Measurements from ENCODE around the gene LOC101059915.
"Not testable (repeated sequence)": the region's sequence is repeated elsewhere in the genome, so short reads cannot be mapped to it uniquely, and the experiment has no call there.

Gene LOC101059915

DNA sequence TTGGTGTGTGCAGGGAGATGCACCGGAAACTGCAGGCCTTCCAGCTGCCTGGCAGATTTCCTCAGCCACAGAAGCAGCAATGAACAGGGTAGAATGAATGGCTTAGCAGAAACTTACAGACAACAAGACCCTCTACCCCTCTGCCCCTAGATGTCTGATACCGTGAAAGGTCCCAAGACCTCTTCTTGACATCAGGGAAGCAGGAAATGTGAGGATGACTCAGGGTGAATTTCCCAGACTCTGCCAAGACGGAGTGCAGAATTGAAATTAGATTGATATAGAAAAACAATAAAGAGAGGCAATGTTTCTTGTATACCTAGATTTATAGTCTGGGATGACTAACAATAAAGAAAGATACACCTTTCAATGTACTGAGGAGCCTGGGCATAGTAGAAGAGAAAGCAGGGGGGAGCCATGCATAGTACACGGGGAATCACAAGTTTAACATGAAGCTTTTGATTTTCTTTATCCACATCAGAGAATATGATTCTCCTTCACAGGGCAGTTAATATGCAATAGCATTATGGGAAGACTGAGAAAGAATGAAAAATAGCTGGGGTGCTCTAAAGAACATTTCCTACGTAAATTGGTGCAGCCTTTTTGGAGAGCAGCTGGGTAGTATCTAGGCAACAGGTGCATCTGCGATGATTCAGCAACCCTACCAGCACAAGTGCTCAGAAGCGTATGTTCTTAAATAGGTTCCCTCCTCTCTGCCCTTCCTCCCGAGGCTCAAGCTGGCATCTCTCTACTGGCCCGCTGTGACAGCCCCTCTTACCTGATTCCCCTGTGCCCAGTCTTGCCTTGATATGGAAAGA, 30.7 kb upstream of the LOC101059915 start:
- DNase-seq = no peak
- H3K27ac ChIP-seq (ENCODE audit: low read depth in 1 of 2, low read length in 2 of 2) = no peak overlapping the region

DNA sequence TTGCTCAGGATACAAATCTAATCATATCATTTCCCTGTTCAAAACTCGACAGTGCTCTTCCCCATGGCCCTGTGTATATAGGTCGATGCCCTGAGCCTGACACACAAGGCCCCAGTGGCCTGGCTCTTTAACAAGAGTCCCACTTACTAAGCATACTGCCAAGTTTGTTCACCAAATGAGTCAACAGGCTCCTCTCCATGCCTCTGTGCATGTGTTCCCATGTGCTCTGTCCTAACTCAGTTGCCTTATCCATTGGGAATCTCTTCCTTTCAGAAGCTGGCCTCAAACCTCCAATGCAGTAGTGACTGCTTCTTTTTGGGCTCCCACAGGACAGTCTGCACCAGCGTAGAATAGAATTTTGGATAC, 30.1 kb upstream of the LOC101059915 start:
- 83 to 93% methylated on average over 3 of the region's 3 CpGs for WGBS, 2 donors
- no peak overlapping the region for H3K27ac ChIP-seq (ENCODE audit: low read depth in 1 of 2, low read length in 2 of 2)
- no peaks in the 10 kb centered on the region for H3K36me3 ChIP-seq (ENCODE audit: control insufficient read depth in 1 of 2, insufficient read depth in 2 of 2, low read length in 1 of 2)
- ATAC-seq (ENCODE audit: low FRiP score) = peak; percentile 39
- no peaks in the 10 kb centered on the region for H3K27me3 ChIP-seq (ENCODE audit: control insufficient read depth in 1 of 2, insufficient read depth in 2 of 2, low read length in 1 of 2)
- intact Hi-C loops (cut with DNase I) = no loop called here
- no peak overlapping the region for H3K4me3 ChIP-seq (ENCODE audit: low read length in 2 of 2)
- no peak for DNase-seq
- H3K4me1 ChIP-seq (ENCODE audit: control insufficient read depth in 1 of 2, insufficient read depth in 2 of 2, low read length in 2 of 2) = no peaks in the 10 kb centered on the region
- no peaks in the 10 kb centered on the region for H3K9me3 ChIP-seq (ENCODE audit: control insufficient read depth, low read length)

More for the DNA sequence above, 30.7 kb upstream of the LOC101059915 start:
- WGBS, 2 donors = 78 to 93% methylated on average over 9 of the region's 9 CpGs
- Histone ChIP-seq H3K4me1 (ENCODE audit: control insufficient read depth in 1 of 2, insufficient read depth in 2 of 2, low read length in 2 of 2) (no peaks in the 10 kb centered on the region), H3K4me3 (ENCODE audit: low read length in 2 of 2) (no peak overlapping the region), H3K9me3 (ENCODE audit: control insufficient read depth, low read length) (no peaks in the 10 kb centered on the region), H3K36me3 (ENCODE audit: control insufficient read depth in 1 of 2, insufficient read depth in 2 of 2, low read length in 1 of 2) (no peaks in the 10 kb centered on the region), H3K27me3 (ENCODE audit: control insufficient read depth in 1 of 2, insufficient read depth in 2 of 2, low read length in 1 of 2) (no peaks in the 10 kb centered on the region)
- intact Hi-C loops (cut with DNase I) = no loop called here
- no peak for ATAC-seq (ENCODE audit: low FRiP score)

DNA sequence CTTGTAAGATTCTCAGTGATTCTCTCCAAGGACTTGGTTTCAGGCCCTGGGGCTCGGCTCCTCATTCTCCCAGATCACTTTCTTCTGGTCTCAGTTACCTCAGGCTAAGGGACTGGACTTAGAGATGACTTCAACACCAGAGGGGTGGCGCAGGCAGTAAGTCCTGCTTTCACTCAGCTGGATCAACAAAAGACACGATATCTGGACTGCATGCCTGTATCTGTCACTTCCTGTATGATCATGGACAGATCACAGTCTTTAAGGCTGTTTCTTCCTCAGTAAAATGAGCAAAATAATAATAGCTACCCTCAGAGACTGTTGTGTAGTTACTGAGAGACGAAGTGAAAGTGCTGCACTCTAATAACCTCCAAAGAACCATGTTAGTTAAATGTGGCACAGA, 29.5 kb upstream of the LOC101059915 start:
- no peaks in the 10 kb centered on the region for H3K9me3 ChIP-seq (ENCODE audit: control insufficient read depth, low read length)
- intact Hi-C loops (cut with DNase I) = no loop called here
- no peaks in the 10 kb centered on the region for H3K4me1 ChIP-seq (ENCODE audit: control insufficient read depth in 1 of 2, insufficient read depth in 2 of 2, low read length in 2 of 2)
- ATAC-seq (ENCODE audit: low FRiP score) = no peak
- WGBS, 2 donors = 27 to 41% methylated on average over 4 of the region's 4 CpGs
- H3K27me3 ChIP-seq (ENCODE audit: control insufficient read depth in 1 of 2, insufficient read depth in 2 of 2, low read length in 1 of 2) = no peaks in the 10 kb centered on the region
- H3K4me3 ChIP-seq (ENCODE audit: low read length in 2 of 2) = no peak overlapping the region
- no peak overlapping the region for H3K27ac ChIP-seq (ENCODE audit: low read depth in 1 of 2, low read length in 2 of 2)
- no peak for DNase-seq
- H3K36me3 ChIP-seq (ENCODE audit: control insufficient read depth in 1 of 2, insufficient read depth in 2 of 2, low read length in 1 of 2) = no peaks in the 10 kb centered on the region

- H3K4me3 ChIP-seq (ENCODE audit: low read length in 2 of 2) = no peak overlapping the region
- intact Hi-C loops (cut with DNase I) = no loop called here
- no peak overlapping the region for H3K27ac ChIP-seq (ENCODE audit: low read depth in 1 of 2, low read length in 2 of 2)
- no peak for ATAC-seq (ENCODE audit: low FRiP score)
- 76 to 89% methylated on average over 4 of the region's 4 CpGs for WGBS, 2 donors
- no peaks in the 10 kb centered on the region for H3K27me3 ChIP-seq (ENCODE audit: control insufficient read depth in 1 of 2, insufficient read depth in 2 of 2, low read length in 1 of 2)
- no peaks in the 10 kb centered on the region for H3K36me3 ChIP-seq (ENCODE audit: control insufficient read depth in 1 of 2, insufficient read depth in 2 of 2, low read length in 1 of 2)
- H3K4me1 ChIP-seq (ENCODE audit: control insufficient read depth in 1 of 2, insufficient read depth in 2 of 2, low read length in 2 of 2) = no peaks in the 10 kb centered on the region
- H3K9me3 ChIP-seq (ENCODE audit: control insufficient read depth, low read length) = no peaks in the 10 kb centered on the region
- no peak for DNase-seq
These were observed 28.9 kb upstream of the LOC101059915 start for GRCh38 chrX:71638409-71638808.

- Histone ChIP-seq H3K36me3 (ENCODE audit: control insufficient read depth in 1 of 2, insufficient read depth in 2 of 2, low read length in 1 of 2) (no peaks in the 10 kb centered on the region), H3K4me1 (ENCODE audit: control insufficient read depth in 1 of 2, insufficient read depth in 2 of 2, low read length in 2 of 2) (no peaks in the 10 kb centered on the region), H3K4me3 (ENCODE audit: low read length in 2 of 2) (no peak overlapping the region), H3K9me3 (ENCODE audit: control insufficient read depth, low read length) (no peaks in the 10 kb centered on the region), H3K27ac (ENCODE audit: low read depth in 1 of 2, low read length in 2 of 2) (no peak overlapping the region), H3K27me3 (ENCODE audit: control insufficient read depth in 1 of 2, insufficient read depth in 2 of 2, low read length in 1 of 2) (no peaks in the 10 kb centered on the region)
- 84 to 96% methylated on average over 4 of the region's 4 CpGs for WGBS, 2 donors
- intact Hi-C loops (cut with DNase I) = no loop called here
- ATAC-seq (ENCODE audit: low FRiP score) (no peak), DNase-seq (no peak)
These were observed 27.3 kb upstream of the LOC101059915 start for GRCh38 chrX:71640002-71640401.

DNA sequence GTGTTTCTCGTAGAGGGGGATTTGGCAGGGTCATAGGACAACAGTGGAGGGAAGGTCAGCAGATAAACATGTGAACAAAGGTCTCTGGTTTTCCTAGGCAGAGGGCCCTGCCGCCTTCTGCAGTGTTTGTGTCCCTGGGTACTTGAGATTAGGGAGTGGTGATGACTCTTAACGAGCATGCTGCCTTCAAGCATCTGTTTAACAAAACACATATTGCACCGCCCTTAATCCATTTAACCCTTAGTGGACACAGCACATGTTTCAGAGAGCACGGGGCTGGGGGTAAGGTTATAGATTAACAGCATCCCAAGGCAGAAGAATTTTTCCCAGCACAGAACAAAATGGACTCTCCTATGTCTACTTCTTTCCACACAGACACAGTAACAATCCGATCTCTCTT, 22.9 kb upstream of the LOC101059915 start:
- DNase-seq; H3K27ac ChIP-seq (ENCODE audit: low read depth in 1 of 2, low read length in 2 of 2); H3K9me3 ChIP-seq (ENCODE audit: control insufficient read depth, low read length); H3K4me3 ChIP-seq (ENCODE audit: low read length in 2 of 2); H3K27me3 ChIP-seq (ENCODE audit: control insufficient read depth in 1 of 2, insufficient read depth in 2 of 2, low read length in 1 of 2); H3K4me1 ChIP-seq (ENCODE audit: control insufficient read depth in 1 of 2, insufficient read depth in 2 of 2, low read length in 2 of 2); intact Hi-C loops (cut with DNase I); ATAC-seq (ENCODE audit: low FRiP score); H3K36me3 ChIP-seq (ENCODE audit: control insufficient read depth in 1 of 2, insufficient read depth in 2 of 2, low read length in 1 of 2): not testable (repeated sequence)
- 77 to 79% methylated on average over 5 to 6 of the region's 6 CpGs for WGBS, 2 donors

DNA sequence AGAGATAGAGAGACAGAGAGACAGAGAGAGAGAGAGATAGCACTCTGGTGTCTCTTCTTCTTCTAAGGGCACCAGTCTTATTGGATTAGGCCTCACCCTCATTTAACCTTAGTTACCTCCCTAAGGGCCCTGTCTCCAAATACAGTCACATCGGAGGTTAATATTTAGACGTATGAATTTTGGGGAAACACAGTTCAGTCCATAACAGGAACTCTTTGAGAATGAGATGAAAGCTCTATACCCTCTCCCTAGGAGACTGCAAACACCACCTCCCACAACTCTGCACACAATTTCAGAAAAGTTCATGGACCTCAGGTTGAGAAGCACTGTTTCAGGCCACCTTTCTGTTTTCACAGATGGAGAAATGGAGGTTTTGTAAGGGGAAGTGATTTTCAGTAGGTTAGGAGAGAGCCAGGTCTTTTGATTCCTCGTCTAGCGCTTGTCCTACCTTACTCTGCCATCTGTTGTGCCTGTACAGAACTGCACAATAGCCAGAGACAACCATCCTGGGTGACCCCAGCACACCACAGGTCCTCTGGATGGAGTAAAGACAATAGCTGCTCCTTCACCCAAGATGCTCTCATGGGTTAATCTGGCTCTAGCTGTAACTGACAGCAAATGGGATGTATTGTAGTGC, 16.9 kb upstream of the LOC101059915 start:
- DNase-seq = no peak
- Histone ChIP-seq H3K36me3 (ENCODE audit: control insufficient read depth in 1 of 2, insufficient read depth in 2 of 2, low read length in 1 of 2) (no peaks in the 10 kb centered on the region), H3K4me1 (ENCODE audit: control insufficient read depth in 1 of 2, insufficient read depth in 2 of 2, low read length in 2 of 2) (no peaks in the 10 kb centered on the region), H3K4me3 (ENCODE audit: low read length in 2 of 2) (no peak overlapping the region), H3K27ac (ENCODE audit: low read depth in 1 of 2, low read length in 2 of 2) (no peak overlapping the region), H3K9me3 (ENCODE audit: control insufficient read depth, low read length) (no peaks in the 10 kb centered on the region), H3K27me3 (ENCODE audit: control insufficient read depth in 1 of 2, insufficient read depth in 2 of 2, low read length in 1 of 2) (no peaks in the 10 kb centered on the region)
- intact Hi-C loops (cut with DNase I) = no loop called here
- WGBS, 2 donors = 65 to 75% methylated on average over 4 of the region's 4 CpGs
- no peak for ATAC-seq (ENCODE audit: low FRiP score)

DNA sequence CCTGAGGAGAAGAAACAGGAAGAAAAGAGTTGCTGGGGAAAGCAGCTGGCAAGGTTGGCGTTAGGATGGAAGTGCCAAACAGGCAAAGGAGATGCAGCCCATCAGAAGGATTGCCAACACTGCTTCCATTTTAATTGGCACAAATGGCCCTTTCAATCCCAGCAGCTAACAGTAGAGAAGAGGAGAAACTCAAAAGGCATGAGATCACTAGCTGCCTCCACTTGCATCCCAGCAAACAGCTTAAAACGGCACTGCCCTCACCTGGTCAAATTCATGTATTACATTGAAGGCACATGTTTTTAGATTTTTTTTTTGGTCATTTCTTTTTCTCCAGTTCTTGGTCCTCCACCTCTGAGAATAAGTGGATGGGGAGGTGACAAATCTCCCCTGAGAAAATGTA, 14.9 kb upstream of the LOC101059915 start:
- no peaks in the 10 kb centered on the region for H3K27me3 ChIP-seq (ENCODE audit: control insufficient read depth in 1 of 2, insufficient read depth in 2 of 2, low read length in 1 of 2)

DNA sequence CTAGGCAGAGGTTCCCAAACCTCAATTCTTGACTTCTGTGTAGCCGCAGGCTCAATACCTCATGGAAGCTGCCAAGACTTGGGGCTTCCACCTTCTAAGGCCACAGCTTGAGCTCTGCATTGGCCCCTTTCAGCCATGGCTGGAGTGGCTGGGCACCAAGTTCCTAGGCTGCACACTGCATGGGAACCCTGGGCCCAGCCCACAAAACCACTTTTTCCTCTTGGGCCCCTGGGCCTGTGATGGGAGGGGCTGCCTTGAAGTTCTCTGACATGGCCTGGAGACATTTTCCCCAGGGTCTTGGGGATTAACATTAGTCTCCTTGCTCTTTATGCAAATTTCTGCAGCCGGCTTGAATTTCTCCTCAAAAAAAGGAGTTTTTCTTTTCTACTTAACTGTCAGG, 14.0 kb upstream of the LOC101059915 start:
- no peaks in the 10 kb centered on the region for H3K4me1 ChIP-seq (ENCODE audit: control insufficient read depth in 1 of 2, insufficient read depth in 2 of 2, low read length in 2 of 2)
- H3K36me3 ChIP-seq (ENCODE audit: control insufficient read depth in 1 of 2, insufficient read depth in 2 of 2, low read length in 1 of 2) = no peaks in the 10 kb centered on the region
- no peaks in the 10 kb centered on the region for H3K9me3 ChIP-seq (ENCODE audit: control insufficient read depth, low read length)
- ATAC-seq (ENCODE audit: low FRiP score) (no peak), DNase-seq (no peak)
- no peak overlapping the region for H3K27ac ChIP-seq (ENCODE audit: low read depth in 1 of 2, low read length in 2 of 2)
- H3K27me3 ChIP-seq (ENCODE audit: control insufficient read depth in 1 of 2, insufficient read depth in 2 of 2, low read length in 1 of 2) = no peaks in the 10 kb centered on the region
- WGBS, 2 donors = 86 to 87% methylated on average over 2 of the region's 2 CpGs
- no peak overlapping the region for H3K4me3 ChIP-seq (ENCODE audit: low read length in 2 of 2)
- intact Hi-C loops (cut with DNase I) = no loop called here

More for the DNA sequence above, 14.9 kb upstream of the LOC101059915 start:
- intact Hi-C loops (cut with DNase I) = no loop called here
- Histone ChIP-seq H3K36me3 (ENCODE audit: control insufficient read depth in 1 of 2, insufficient read depth in 2 of 2, low read length in 1 of 2) (no peaks in the 10 kb centered on the region), H3K4me3 (ENCODE audit: low read length in 2 of 2) (no peak overlapping the region), H3K27ac (ENCODE audit: low read depth in 1 of 2, low read length in 2 of 2) (no peak overlapping the region), H3K4me1 (ENCODE audit: control insufficient read depth in 1 of 2, insufficient read depth in 2 of 2, low read length in 2 of 2) (no peaks in the 10 kb centered on the region), H3K9me3 (ENCODE audit: control insufficient read depth, low read length) (no peaks in the 10 kb centered on the region)
- no peak for DNase-seq
- no peak for ATAC-seq (ENCODE audit: low FRiP score)
- 24 to 34% methylated on average over 2 of the region's 2 CpGs for WGBS, 2 donors

All from aorta (tissue), 5 donors.